Stimulated activated CD4-positive, alpha-beta T cell treated with anti-CD3 and anti-CD28 coated beads, Interleukin-15, amount 100 ng/mL, for 1 hour (primary cell): Measurements from ENCODE around the gene RPL29.
A peak's percentile ranks its signal among the peaks of the same experiment; 100 is the strongest.

Experiments
- DNase-seq, 2 donors: peaks; one replicate each; pipeline ENCODE4 v3.0.0-alpha.2; 2020; ENCODE audit warnings: low read depth in 1 of 2, low spot score in 1 of 2

The RPL29 gene

DNA sequence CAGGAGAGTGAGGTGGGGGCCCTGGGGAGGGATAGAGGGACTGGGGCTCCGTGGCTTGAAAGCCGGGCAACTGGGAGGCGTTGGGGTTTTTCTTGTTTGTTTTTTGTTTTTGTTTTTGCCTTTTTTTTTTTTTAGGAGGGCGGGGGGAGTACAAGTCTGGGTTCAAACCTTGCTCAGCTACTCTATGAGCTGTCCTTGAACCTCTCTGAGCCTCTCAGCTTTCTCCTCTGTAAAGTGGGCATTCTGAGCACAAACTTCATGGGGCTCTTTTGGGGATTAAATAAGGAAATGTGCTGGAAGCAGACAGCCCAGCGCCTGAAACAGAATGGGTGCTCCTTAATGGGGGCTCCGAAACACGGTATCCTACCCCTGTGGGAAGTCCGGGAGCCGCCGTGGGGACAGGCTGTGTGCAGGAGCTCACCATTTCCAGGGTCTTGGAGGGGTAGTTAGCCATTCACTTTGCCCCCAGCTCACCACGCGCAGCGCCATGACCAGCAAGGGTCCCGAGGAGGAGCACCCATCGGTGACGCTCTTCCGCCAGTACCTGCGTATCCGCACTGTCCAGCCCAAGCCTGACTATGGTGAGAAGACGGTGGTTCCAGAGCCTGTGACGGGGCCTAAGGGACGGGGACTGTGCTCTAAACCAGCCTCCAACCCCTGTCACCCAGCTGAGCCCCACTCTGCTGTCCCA, 12.0 kb downstream of the RPL29 start:
- no peak for DNase-seq

DNA sequence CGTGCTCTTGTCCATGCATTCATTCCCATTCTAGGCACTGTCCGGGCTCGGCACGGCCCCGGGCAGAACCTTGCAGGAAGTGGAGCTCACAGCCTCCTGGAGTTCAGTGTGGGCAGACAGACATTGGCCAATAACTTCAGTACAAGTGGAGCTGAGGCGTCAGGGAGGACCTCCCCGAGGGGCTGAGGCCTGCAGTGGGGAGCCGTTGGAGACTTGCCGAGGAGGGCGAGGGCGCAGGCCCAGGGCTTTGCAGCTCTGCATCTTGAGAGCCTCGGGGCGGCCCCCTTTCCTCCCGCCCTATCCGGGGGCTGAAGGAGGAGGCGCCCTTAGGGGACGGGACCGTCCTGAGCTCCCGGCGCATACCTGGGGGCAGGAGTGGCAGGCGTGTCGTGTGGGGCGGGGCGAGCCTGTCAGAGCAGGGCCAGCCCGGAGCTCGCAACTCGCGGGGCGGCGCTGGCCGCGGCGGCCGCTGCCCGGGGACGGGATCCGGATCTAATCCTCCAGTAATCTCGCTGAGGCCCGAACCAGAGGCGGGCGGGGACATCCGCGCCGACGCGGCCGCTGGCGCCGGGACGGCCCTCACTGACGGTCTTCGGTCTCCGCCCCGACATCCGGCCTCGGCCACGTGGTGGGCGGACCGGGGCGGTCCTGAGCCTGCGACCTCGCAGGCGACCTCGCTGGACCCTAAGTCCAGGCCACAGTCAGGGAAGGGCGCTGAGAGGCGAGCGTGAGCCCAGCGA, 12.7 kb downstream of the RPL29 start, which contains the start of gene ACY1:
Gene ACY1 (plus strand): TSS at position 698 of the 740 bp plus-strand sequence. CDS start 530 bp downstream, outside the sequence.
- DNase-seq, result peak; percentile 36 to 68

DNA sequence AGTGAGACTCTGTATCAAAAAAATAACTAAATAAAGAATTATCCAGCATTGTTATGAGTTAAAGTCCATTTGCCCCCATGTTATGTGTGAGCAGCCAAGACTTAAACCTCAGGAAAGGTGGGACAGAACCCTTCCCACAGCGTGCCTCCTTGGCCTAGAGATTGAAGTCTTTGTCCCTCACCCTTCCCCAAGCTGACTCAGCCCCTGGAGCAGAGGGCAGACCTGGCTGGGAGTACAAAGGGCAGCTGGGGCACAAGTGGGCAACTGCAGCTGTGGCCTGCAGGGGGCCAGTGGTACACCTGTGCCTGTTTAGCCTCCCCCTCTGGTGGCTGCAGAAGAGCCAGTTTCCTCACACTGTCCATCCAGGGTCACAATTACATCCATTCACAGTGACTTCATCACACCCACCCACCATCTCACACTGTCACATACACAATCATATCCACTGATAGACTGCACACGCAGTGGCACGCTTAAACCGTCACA, 13.3 kb downstream of the RPL29 start:
- DNase-seq, result no peak

DNA sequence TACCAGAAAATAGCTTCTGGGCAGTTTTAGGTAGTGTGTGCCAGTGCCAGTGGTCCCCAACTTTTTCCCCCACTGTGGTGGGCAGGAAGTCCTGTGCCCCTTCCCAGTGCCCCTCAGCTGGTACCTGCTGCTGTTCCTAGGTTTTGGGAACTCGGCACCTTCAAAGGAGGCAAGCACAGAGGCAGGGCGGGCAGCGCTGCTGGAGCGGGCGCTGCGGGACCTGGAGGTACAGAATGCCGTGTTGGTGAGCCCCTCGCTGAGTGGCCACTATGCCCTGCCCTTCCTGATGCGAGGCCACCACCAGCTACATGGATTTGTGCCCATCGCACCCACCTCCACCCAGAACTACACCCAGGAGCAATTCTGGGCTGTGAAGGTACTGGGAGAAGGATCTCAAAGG, 15.4 kb downstream of the RPL29 start:
- no peak for DNase-seq

DNA sequence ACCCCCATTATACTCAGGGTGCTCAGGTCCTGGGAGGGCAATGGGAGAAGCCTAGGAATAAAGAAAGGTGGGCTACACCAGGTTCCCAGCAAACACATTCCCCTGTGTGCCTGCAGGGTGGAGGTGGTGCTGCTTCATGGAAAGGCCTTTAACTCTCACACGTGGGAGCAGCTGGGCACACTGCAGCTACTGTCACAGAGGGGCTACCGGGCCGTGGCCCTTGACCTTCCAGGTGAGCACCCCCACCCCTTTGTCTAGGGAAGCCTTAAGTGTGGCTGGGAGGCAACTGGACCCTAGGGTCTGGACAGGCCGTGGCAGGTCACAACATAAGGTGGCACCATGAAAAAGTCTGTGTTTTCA, 17.6 kb downstream of the RPL29 start:
- no peak for DNase-seq

DNA sequence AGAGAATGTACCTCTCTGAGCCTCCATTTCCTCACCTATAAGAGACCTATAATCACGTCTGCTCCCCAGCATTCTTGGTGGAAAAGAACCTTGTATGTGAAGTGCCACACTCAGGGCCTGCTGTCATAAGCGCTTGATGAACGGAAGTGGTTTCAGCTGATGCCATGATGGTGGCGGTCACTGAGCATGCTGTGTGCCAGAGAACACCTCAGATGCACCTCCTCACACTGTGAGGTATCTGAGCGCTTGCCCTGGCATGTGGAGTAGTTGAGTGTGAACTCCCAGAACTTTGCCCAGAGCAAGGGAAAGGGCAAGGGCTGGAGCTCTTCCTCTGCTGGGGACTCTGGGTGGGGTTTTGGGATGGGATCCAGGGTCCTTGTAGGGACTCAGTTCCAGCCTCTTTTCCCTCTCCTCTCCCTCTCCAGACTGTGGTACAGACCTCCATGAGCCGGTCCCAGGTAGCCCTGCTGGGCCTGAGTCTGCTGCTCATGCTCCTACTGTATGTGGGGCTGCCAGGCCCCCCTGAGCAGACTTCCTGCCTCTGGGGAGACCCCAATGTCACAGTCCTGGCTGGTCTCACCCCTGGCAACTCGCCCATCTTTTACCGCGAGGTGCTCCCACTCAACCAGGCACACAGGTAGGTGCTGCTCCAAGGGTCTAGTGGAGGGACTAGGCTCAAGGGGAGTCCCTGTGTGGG, 18.1 kb downstream of the RPL29 start:
- no peak for DNase-seq

DNA sequence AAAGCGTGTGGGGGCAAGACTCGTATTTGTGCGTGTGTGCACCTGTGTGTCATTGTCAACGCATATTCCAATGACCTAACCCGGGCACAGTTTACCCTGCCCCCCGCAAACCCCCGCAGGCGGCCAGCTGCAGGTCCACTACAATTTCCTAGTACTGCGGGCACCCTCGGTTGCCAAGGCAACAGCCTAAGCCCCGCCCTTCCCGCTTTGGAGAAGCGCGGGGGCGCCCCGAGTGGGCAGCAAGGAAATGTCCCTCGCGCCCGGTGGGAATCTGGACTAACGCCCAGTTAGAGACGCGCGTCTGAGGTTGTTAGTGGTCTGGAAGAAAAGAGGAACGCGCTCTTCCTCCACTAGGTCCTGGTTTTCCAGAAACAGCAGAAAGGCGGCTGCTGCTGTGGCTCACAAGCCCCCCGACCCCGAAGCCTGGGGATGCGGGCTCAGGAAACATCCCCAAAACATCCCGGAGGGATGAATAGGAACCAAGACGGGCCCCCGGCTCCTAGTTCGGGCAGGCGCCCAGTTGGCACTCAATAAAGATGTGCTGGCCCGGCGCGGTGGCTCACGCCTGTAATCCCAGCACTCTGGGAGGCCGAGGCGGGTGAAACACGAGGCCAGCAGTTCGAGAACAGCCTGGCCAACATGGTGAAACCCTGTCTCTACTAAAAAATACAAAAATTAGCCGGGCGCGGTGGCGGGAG, 19.7 kb downstream of the RPL29 start:
- no peak for DNase-seq

DNA sequence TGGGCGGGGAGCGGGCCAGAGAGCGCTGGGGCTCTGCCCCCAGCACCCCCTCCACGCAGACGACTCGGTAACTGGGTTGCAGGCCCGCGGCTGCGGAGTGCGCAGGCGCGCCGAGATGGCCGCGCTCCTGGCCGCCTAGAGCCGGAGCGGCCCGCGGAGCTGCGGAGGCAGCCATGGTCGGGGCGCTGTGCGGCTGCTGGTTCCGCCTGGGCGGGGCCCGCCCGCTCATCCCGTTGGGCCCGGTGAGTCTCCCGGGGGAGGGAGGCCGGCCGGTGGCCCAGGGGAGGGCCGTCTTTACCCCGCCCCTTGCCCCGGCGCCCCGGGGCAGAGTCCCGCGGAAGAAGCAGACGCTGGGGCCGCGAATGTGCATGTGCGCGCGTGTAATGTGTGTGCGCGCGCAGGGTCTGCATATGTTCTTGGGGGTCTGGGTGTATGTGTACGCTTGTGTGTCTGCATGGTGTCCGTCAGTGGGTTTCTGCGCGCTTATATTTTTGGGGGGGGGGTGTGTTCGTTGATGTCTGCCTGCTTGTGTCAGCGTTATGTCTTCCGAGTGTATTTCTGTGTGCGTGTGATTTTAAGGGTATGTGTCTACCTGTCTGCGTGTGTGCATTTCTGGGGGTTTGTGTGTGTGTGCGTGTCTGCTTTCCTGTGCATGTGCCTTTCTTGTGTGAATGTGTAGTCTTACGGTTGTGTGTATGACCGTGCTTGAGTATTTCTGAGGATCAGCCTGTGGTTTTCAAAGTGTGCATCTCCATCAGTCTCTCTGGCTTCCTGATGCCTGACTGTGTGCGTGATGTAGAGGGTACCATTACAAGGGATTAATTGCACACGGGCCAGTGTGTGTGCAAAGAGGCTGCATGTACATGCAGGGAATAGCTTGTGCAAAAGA, 20.5 kb downstream of the RPL29 start, which contains the start of gene ABHD14A:
Gene ABHD14A (plus strand): TSS at position 102 of the 889 bp plus-strand sequence. CDS start 72 bp downstream, at position 174.
- peak; percentile 53 to 60 for DNase-seq

DNA sequence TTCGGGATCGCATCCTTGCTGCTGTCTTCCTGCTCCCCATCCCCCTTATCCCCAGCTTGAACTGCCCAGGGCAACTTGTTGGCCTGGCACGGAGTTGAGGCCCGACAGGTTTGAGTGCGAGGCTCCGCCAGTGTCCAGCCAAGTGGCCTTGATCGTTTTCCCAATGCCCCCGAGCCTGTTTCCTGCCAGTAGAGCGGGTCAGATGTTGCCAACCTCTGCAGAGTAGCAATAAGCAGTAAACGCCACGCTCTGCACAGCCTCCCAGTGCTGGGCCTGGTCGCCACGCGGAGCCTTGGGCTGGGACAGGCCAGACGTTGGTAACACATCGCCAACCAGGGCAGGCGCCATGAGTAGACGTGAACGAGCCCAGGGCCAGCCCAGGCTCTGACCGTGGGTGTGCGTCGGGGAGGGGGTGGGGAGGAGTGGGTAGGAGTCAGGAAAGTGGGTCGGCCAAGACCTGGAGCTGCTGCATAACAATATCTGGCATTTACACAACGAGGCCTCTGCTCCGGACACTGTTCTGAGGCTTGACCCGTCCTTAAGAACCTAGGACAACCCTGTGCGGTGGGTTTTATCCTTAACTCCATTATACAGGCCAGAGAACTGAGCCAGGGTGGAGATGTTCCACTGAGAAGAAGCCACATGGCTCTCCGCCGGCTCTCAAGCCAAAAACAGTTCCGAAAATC, 21.3 kb downstream of the RPL29 start:
- DNase-seq, result no peak

DNA sequence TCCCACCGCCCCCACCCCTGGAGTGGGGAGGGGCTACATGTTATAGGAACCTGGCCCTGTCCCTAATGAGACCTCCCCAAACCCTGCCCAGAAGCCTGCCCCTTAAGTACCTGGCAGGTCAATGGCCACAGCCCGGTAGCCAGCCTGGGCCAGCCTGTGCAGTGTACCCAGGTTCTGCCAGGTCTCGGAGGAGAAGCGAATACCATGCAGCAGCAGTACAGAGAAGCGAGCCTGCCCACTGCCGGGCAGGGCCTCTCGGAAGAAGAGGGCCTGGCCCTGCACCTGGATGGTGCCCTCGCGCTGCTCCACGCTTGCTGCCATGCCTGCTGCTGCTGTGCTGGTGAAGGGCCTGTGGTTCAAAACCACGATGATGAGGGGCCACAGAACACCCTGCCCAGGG, 24.3 kb downstream of the RPL29 start:
- no peak for DNase-seq

DNA sequence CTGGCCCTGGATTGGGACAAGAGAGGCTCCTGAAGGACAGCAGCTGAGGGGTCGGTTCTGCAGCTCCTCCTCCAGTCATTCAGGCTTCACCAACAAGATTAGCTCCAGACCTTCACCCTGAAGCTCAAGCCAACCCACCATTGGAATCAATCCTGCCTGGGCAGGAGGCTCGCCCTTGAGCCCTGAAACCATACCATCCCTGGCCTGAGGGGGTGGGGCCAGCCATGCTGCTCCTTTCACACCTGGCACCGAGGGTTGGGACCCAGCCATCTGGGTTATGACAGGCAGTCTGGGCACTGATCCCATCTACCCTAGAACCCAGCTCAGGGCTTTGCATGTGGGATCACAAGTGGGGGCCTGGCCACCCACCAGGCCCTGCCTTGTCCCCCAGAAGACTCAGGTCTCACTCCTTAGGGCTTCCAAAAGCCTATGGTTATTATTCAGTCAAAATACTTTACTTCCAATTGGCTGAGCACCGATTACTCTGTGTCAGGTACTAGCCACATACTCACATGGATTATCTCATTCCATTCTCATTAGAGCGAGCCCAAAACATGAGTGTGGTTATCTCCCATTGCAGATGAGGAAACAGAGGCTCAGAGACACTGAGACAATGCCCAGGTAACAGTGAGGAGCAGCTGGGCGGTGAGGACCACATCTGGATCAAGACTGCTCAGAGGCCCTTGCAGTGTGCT, 24.9 kb downstream of the RPL29 start:
- DNase-seq, result no peak

DNA sequence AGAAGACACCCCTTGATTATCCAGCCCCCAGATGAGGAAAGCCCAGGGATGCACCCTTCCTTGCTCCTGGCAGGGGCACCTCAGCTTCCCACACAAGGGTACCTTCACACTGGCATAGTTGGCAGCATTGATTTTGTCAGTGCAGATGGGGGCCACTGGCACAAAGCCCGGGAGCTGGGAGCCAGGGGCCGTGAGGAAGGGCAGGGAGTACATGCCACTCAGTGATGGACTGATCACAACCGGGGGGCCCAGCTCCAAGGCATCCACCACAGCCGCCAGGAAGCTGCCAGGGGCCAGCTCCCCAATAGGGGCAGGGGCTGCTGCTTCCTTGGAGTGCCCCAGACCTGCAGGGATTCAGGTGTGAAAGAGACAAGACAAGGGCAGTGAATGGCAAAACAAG, 25.9 kb downstream of the RPL29 start:
- no peak for DNase-seq

DNA sequence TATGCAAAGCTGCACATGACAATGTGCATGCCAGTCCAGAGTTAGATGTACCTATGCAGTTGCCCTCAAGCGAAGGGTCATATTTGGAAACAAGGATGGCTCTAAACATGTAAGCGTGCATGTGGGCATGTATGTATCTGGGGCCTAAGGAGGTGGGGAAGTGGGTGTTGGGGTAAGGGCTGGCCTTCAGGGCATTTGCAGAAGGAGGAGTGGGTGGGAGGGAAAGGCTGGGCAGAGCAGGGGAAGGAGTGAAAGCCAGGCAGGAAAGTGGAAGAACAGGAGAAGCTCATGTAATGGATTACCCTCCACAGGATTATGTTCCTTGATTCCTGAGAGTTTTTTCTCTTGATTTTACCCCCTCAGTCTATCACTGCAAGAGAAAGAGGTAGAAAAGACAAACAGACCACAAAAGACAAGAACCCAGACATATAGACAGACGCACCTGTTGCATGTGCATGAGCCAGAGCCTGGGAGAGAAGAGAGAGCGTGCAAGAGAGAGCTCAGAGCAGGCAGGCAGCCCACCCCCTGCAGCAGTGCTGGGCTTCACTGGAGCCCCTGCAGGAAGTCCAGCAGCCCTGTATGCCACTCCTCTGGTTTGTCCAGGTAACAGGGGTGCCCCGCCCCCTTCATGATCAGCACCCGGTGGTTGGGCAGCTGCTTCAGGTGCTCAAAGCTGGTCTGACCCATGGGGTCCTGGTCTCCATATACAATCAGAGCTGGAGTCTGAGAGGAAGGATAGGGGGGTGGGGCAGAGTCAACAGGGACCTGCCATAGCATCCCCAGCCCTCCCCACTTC, 26.6 kb downstream of the RPL29 start:
- no peak for DNase-seq

DNA sequence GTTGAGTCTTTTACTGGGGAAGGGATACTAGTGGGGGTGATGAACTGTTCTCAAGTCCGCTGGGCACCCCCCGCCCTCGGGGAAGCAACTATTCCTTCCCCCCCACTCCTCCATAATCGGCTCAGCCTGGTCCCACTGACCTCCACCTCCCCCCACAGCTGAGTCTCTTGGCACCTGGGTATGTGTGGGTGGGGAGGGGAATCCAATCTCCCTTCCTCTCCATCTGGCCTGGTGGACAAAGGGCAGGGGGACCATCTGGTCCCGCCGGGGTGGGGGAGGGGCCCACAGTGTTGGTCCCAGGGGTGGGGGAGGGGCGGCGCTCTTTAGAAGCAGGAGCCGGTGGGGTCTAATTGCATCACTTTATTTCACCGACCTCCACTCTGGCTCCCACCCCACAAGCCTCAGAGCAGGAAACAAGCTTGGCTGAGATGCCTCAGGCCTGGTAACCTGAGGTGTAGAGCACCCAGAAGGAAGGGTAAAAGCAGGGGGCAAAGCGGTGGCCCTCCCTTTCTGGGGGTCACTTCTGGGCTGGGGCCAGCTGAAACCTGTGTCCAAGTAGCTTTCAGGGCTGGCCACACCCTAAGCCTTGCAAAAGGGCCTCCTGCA, 27.4 kb downstream of the RPL29 start:
- no peak for DNase-seq

DNA sequence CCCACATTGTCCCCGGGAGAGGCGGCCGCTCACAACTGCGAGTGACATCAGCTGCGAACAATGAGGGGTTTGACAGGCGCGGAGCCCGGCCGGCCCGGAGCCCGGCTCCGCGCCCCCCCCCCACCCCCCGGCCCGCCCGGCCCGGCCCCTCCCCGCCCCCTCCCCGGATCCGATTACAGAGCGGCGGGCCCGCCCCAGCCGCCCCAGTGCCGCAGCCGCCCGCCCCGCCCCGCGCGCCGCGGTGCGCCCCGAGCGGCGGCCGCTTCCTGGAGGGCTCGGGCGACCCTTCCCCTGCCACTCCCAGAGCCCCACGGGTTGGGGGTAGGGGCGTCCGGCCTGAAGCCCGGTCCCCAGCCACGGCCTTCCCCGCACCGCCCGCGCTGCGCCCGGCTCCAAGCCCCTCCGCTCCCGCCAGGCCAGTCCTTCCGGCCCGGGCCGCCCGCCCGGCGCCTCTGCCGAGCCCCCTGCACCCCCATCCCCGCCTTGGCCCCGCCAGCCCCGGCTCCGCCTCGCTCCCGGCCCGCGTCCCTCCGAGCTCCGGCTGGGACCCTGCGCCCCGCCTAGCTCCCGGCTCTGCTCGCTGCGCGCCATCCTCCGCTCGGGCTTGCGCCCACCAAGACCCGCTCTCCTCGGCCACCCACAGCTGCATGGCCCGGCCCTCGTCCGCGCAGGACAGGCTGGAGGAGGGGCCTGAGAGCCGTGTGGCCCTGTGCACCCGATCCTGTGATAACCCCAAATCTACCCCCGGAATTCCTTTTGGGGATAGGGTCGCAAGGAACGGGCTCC, 28.1 kb downstream of the RPL29 start, which contains the start of gene PCBP4:
Gene PCBP4 (minus strand): TSS at position 71 of the 786 bp plus-strand sequence. CDS start 6,214 bp downstream, outside the sequence.
- DNase-seq, result no peak

DNA sequence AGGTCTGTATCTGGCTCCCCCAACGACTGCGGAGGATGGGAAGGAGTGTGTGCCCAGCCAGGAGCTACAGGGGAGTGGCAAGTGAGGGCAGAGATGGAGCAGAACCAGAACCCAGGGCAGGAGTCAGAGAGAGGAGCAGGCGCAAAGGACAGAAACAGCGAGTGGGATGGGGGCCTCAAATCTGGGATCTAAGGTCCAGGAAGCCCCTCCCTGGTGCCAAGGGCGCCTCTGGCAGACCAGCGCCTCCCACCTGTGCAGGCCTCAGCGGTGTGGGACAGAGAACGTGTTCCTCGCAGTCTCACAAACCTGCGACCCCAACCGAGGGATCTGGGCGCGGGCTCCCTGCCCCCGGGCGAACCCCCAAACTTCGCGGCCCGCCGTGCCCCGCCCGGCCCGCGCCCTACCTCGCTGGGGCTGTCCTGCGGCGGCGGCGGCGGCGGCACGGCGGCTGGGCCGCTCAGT, 28.7 kb downstream of the RPL29 start:
- no peak for DNase-seq

DNA sequence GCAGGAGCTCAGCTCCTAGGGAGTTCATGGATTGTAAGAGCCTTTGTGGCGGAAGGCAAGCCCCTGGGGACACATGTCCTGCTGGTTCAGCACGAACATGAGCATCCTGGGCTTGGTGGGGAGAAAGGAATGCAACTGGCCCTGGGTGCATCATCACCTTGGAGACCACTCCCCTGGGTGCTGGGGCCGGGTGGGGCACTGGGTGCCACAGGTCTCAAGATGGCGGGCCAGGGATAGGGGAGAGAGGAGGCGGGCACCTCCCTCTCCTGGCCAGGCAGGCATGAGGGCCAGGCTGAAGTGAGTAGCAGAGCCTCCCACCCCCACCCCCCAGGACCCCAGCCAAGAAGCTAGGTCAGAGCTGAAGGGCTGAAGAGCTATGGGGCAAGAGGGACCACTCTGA, 29.2 kb downstream of the RPL29 start:
- no peak for DNase-seq
